Esophagus (tissue), 2 donors: ENCODE measurements around the gene NEK11. TPM values are rescaled to one million over a fixed set of nuclear protein-coding genes. Genes with fewer than 3 reads are reported as not detected.

ENCODE experiments used
- H3K27ac ChIP-seq, 2 donors: one replicate each; pipeline ENCODE4 v1.5.1; 2013; ENCODE audit warnings: low read depth in 2 of 2, mild to moderate bottlenecking in 2 of 2, inconsistent platforms in 1 of 2, low read length in 1 of 2, moderate library complexity in 1 of 2
- H3K27me3 ChIP-seq, 2 donors: one replicate each; pipeline ENCODE4 v1.6.1; 2013; ENCODE audit warnings: low read length in 2 of 2, control low read depth in 1 of 2, mild to moderate bottlenecking in 1 of 2; ENCODE audit not compliant: insufficient read depth in 2 of 2, control insufficient read depth in 1 of 2
- H3K36me3 ChIP-seq, 2 donors: one replicate each; pipeline ENCODE4 v1.6.1; 2013; ENCODE audit warnings: low read length in 1 of 2; ENCODE audit not compliant: control insufficient read depth in 2 of 2, insufficient read depth in 2 of 2
- H3K4me1 ChIP-seq, 2 donors: one replicate each; pipeline ENCODE4 v1.6.1; 2013; ENCODE audit warnings: low read length in 1 of 2; ENCODE audit not compliant: control insufficient read depth in 2 of 2, insufficient read depth in 2 of 2
- H3K4me3 ChIP-seq, 2 donors: one replicate each; pipeline ENCODE4 v1.5.1; 2013; ENCODE audit warnings: low read length in 2 of 2, mild to moderate bottlenecking in 2 of 2, low read depth in 1 of 2, moderate library complexity in 1 of 2
- H3K9me3 ChIP-seq, 2 donors: one replicate each; pipeline ENCODE4 v1.6.1; 2013; ENCODE audit warnings: mild to moderate bottlenecking in 2 of 2, low read depth in 1 of 2, low read length in 1 of 2, moderate library complexity in 1 of 2; ENCODE audit not compliant: control insufficient read depth in 2 of 2, insufficient read depth in 1 of 2
- WGBS, 2 donors: extraction: QIAGEN DNeasy Blood & Tissue Kit; methylation state at CpG; one replicate each; pipeline ENCODE4 v1.1.7; 2013; 5-methylcytosine and 5-hydroxymethylcytosine counted together
- polyA plus RNA-seq, 2 donors: library from polyadenylated mRNA; stranded (reverse); fragments of 200-250 nt; gene quantifications; one replicate each; pipeline ENCODE4 v1.2.3, GENCODE V29; 2013
- donor health status: healthy with polysubstance abuse.
- donor health status: Bipolar disorder and iron deficiency.

The NEK11 gene
- polyA plus RNA-seq, 2 donors = 1.2 to 1.5 TPM

DNA sequence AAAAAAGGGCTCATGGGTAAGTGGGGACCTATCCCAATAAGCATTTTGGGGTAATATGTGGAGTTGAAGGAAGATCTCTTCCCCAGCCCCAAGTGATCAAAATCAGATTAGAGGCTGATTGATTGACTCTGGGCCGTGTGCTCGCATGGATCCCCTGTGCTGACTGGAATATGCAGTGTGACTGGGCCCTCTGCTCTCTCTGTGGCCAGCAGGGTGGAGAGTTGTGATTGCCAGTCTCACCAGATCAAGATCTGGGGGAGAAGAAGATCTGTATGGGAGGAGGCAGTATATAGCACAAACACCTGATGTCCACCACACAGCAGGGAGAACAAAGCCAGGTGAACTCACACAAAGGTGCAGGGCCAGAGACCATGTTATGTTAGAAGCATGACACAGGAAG, 363.7 kb downstream of the NEK11 start:
- Histone ChIP-seq H3K36me3 (peaks cover 0 to 1% of the 10 kb centered on the region in 2 donors), H3K27me3 (no peaks in the 10 kb centered on the region), H3K4me3 (no peak overlapping the region), H3K4me1 (no peaks in the 10 kb centered on the region), H3K27ac (no peak overlapping the region), H3K9me3 (no peaks in the 10 kb centered on the region)
- WGBS, 2 donors = 75 to 82% methylated on average over 2 of the region's 2 CpGs

- H3K4me1 ChIP-seq = no peaks in the 10 kb centered on the region
- WGBS, 2 donors = 61 to 64% methylated on average over 6 of the region's 6 CpGs
- no peaks in the 10 kb centered on the region for H3K9me3 ChIP-seq
- H3K4me3 ChIP-seq = no peak overlapping the region
- no peak overlapping the region for H3K27ac ChIP-seq
- H3K36me3 ChIP-seq = no peaks in the 10 kb centered on the region
- H3K27me3 ChIP-seq = no peaks in the 10 kb centered on the region
These were observed 366.4 kb downstream of the NEK11 start for GRCh38 chr3:131393051-131393450.

GRCh38 chr3:131393868-131394267, 367.2 kb downstream of the NEK11 start:
- H3K4me1 ChIP-seq = no peaks in the 10 kb centered on the region
- H3K9me3 ChIP-seq = no peaks in the 10 kb centered on the region
- no peak overlapping the region for H3K27ac ChIP-seq
- H3K27me3 ChIP-seq = no peaks in the 10 kb centered on the region
- WGBS, 2 donors = 73% methylated on average over 4 of the region's 4 CpGs
- no peak overlapping the region for H3K4me3 ChIP-seq
- H3K36me3 ChIP-seq = no peaks in the 10 kb centered on the region

- Histone ChIP-seq H3K4me3 (no peak overlapping the region), H3K4me1 (no peaks in the 10 kb centered on the region), H3K36me3 (no peaks in the 10 kb centered on the region), H3K9me3 (no peaks in the 10 kb centered on the region), H3K27ac (no peak overlapping the region), H3K27me3 (no peaks in the 10 kb centered on the region)
These were observed 367.7 kb downstream of the NEK11 start for GRCh38 chr3:131394400-131394799.

- no peaks in the 10 kb centered on the region for H3K9me3 ChIP-seq
- no peak overlapping the region for H3K27ac ChIP-seq
These were observed 369.5 kb downstream of the NEK11 start for GRCh38 chr3:131396170-131396569.

DNA sequence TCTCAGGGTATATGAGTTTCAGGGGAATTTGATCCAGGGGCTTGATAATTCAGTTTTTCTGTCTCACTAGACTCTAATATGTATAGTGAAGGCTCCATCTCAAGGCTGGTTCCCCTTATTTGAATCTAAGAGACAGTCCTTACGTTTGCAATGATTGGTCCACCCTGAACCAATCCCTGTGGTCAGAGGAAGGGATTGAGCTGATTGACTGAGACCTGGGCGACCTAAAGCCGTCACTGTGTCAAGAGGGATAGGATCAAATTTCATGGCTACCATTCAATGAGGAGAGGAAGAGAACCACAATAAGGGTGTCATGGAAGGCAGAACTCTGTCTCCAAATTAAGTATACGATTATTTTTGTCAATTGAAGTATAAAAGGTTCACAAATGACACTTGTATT, 371.2 kb downstream of the NEK11 start:
- Histone ChIP-seq H3K4me1 (no peaks in the 10 kb centered on the region), H3K4me3 (no peak overlapping the region), H3K27me3 (no peaks in the 10 kb centered on the region), H3K27ac (no peak overlapping the region), H3K9me3 (no peaks in the 10 kb centered on the region), H3K36me3 (no peaks in the 10 kb centered on the region)
- WGBS, 2 donors = 73 to 79% methylated on average over 4 of the region's 4 CpGs

More at GRCh38 chr3:131396170-131396569, 369.5 kb downstream of the NEK11 start:
- Histone ChIP-seq H3K27me3 (no peaks in the 10 kb centered on the region), H3K4me3 (no peak overlapping the region), H3K36me3 (no peaks in the 10 kb centered on the region), H3K4me1 (no peaks in the 10 kb centered on the region)

Other genes with a start within 250 kb of the NEK11 start
- 10 to 100 TPM; 19.9 to 23.0 TPM for gene ATP2C1, start 132.8 kb upstream of the NEK11 start, polyA plus RNA-seq
- gene ASTE1, start 52 bp upstream of the NEK11 start, polyA plus RNA-seq = 1 to 10 TPM; 1.6 to 2.9 TPM